Activated CD8-positive, alpha-beta memory T cell treated with anti-CD3 and anti-CD28 coated beads for 4 hours (primary cell): ENCODE results near the gene HIRA.
"Not testable (repeated sequence)": the region's sequence is repeated elsewhere in the genome, so short reads cannot be mapped to it uniquely, and the experiment has no call there.

Experiments
- DNase-seq, 2 donors: peaks; one replicate each; pipeline ENCODE4 v3.0.0-alpha.2; 2020; ENCODE audit warnings: low read depth in 2 of 2

The HIRA gene

DNA sequence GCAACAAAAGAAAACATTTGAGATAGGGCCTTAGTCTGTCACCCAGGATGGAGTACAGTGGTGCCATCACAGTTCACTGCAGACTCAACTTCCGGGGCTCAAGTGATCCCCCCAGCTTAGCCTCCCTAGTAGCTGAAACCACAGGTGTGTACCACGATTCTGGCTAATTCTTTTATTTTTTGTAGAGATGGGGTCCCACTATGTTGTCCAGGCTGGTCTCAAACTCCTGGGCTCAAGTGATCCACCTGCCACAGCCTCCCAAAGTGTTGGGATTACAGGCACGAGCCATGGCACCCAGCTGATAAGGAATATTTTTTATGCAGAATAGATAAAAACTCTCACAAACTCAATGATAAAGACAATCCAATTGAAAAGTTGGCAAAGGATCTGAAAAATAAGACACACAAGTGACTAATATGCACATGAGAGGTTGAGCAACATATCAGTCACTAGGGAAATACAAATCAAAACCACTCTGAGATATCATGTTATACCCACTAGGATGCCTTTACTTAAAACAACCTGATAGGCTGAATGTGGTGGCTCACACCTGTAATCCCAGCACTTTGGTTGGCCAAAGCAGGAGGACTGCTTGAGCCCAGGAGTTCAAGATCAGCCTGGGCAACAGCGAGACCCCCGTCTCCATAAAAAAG is 106.1 kb downstream of the HIRA start:
- DNase-seq, result no peak

DNA sequence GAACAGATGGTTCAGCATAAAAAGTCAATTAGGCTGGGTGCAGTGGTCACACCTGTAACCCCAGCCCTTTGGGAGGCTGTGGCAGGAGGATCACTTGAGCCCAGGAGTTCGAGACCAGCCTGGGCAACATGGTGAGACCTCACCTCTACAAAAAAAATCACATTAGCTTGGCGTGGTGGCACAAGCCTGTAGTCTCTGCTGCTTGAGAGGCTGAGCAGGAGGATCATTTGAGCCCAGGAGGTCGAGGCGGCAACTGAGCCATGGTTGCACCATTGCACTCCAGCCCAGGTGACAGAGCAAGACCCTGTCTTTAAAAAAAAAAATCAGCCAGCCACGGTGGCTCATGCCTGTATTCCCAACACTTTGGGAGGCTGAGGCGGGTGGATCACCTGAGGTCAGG is 108.1 kb downstream of the HIRA start:
- not testable (repeated sequence) for DNase-seq

DNA sequence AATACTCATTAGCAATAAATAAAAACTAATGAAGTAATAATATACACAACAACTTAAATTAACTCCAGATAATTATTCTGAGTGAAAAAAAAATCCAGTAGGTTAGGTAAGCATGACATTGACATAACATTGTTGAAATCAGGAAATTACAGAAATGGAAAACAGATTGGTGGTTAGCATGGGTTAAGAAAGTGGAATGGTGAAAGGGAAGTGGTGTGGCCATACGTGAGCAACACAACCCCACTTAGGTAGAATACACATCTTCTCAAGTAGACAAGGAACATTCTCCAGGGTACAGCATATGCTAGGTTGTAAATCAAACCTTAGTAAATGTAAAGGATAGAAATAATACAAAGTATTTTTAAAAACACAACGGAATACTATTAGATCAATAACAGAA is 109.8 kb downstream of the HIRA start:
- DNase-seq, result no peak

DNA sequence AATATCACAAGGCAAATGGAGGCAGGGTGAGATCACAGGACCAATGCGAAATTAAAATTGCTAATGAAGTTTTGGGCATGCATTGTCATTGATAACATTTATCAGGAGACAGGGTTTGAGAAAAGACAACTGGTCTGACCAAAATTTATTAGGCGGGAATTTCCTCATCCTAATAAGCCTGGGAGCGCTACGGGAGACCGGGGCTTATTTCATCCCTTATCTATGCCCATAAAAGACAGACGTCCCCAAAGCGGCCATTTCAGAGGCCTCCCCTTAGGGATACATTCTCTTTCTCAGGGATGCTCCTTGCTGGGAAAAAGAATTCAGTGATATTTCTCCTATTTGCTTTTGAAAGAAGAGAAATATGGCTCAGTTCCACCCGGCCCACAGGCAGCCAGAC is 111.4 kb downstream of the HIRA start:
- DNase-seq, result not testable (repeated sequence)

DNA sequence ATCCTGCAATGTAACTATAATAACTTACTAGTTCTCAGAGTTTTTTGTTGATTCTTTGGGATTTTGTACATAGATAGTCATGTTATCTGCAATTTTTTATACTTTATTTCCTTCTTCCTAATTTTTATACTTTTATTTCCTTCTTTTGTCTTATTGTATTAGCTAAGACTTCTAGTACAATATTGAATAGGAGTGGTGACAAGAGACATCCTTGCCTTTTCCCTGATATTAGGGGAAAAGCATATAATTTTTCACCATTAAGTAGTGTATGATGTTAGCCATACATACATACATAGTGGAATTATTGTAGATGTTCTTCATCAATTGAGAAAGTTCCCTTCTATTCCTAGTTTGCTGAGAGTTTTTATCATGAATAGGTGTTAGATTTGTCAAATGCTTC is 112.3 kb downstream of the HIRA start:
- DNase-seq, result no peak

DNA sequence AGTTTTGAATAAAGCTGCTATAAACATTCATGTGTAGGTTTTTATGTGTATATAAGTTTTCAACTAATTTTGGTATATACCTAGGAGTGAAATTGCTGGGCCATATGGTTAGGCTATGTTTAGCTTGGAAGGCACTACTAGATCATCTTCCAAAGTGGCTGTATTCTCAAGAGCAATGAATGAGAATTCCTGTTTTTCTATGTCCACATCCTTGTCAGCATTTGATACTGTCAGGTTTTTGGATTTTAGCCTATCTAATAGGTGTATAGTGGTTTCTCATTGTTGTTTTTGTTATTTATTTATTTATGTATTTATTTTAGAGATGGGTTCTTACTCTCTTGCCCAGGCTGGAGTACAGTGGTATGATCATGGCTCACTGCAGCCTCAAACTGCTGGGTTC is 113.7 kb downstream of the HIRA start:
- DNase-seq, result no peak

DNA sequence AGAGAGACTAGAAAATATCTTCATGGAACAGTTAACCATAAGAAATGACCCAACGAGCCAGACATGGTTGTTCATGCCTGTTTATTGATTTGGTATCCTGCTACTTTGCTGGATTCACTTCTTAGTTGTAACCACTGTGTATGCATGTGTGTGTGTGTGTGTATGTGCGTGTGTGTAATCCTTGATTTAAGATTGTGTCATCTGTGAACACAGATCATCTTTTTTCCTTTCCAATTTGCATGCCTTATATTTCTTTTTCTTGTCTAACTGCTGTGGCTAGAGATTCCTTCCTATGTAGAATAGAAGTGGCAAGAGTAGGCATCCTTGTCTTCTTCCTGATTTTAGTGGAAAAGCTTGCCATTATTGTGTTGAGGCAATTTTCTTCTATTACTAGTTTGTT is 123.7 kb downstream of the HIRA start:
- DNase-seq, result no peak

DNA sequence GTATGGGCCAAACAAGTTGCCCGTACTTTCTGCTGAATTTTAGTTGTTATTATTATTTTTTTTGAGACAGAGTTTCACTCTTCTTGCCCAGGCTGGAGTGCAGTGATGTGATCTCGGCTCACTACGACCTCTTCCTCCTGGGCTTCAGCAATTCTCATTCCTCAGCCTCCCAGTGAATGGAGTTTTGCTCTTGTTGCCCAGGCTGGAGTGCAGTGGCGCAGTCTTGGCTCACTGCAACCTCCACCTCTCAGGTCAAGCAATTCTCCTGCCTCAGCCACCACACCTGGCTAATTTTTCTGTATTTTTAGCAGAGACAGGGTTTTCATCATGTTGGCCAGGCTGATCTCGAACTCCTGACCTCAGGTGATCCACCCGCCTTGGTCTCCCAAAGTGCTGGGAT is 125.0 kb downstream of the HIRA start:
- DNase-seq, result not testable (repeated sequence)

DNA sequence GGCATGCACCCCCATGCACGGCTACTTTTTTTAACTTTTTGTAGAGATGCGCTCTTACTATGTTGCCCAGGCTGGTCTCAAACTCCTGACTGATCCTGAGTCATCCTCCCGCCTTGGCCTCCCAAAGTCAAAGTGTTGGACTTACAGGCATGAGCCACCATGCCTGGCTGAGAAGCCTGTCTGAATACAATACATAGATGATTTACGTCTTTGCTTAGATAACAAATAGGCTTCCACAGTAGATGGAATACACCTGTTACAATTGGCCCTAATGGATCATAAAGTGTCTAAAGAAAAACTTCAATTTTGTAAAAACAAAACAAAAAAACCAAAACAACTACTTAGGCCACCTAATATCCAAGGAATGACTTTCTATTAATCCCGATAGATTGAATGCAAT is 127.0 kb downstream of the HIRA start:
- DNase-seq, result no peak

DNA sequence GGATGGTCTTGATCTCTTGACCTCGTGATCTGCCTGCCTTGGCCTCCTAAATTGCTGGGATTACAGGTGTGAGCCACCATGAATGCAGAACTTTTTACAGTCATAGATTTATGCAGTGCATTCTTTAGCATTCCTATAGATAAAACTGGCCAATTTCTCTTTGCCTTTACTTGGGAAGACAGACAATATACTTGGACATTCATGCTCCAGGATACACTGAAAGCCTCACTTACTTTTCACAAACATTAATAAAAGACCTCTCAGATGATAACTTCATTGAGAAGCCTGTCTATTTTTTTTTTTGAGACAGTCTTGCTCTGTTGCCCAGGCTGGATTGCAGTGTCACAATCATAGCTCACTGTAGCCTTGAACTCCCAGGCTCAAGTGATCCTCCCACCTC is 127.7 kb downstream of the HIRA start:
- DNase-seq, result no peak

DNA sequence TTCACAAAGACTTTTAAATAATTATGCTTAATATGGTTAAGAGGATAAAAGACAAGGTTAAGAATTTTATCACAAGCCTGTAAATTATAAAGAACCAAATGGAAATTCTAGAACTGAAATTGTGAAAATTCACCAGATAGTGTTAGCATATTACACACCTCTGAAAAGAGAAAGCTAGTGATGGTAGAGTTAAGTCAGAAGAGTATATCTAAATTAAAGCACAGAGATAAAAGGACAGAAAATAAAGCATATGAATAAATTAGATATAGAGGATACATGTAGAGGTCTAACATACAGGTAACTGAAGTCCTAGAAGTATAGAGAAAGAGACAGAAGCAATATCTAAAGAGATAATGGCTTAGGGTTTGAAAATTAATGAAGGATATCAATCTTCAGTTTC is 135.8 kb downstream of the HIRA start:
- no peak for DNase-seq

DNA sequence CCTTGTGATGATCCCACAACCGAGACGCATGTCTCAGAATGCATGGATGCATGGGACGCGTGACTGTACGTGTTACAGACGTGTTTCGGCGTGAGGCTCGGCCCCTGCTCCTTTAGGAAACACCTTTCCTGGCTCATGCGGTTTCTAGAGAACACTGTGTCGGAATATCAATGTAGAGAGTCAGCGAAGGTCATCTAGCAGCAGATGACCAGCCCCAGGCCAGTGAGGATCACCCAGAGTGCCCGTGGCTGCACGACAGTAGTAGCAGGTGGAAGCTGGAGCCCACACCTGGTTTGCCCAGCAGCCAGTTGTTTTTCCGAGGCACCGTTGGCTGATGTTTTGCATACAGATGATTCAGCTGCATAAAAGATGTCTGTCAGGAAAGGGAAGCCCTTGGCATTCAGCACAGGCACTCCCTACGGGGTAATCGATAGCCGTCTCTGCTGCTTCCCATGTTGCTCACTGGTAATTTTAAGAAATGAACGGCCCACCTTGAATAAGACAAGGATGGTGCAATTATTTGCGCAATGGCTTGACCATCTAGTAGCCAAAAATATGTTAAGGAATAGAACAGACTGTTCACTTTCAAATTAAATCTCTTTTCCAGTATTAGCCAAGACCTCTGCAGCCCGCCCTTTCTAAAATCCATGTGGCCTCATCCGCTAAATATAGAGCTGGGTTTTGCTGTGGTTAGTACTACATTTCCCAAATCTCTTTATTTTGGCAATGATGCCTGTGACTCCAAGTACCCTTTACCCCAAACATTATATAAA is 138.9 kb downstream of the HIRA start:
- no peak for DNase-seq

DNA sequence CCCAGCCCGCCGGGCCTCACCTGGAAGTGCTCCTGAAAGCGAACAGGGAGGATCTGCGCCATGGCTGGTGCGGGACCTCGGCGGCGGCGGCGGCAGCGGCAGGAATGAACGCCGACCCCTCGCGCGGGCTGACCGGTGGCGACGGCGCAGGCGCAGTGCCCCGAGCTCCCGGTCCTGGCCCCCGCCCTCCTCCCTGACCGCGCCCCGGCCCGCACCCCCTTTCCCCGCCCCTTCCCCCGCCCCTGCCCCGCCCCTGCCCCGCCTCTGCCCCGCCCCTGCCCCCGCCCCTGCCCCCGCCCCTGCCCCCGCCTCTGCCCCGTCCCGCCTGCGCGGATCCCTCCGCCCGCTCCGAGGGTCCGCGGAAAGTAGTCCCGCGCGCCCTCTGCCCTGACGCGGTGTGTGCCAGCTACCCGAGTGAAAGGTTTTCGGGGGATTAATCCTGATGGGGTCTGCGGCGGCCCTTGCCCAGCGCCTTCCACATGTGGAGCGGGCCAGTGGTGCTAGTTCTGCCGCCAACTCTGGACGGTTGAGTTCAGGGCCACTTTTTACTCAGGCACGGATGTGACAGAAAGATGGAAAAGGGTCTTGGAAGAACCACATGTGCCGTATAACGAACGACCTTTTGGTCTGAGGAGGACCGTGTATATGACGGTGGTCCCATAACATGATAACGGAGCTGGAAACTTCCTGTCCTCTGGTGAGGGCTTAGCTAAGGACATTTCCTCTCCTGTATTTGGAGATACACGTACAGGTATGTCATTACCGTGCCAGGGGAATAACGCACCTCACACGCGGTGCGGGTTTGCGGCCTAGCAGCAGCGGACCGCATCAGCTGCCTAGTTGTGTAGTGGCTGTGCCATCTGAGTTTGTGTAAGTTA is 139.7 kb downstream of the HIRA start, which contains the start of gene CLTCL1:
TSS of gene CLTCL1 (minus strand) at position 140 of the 878 bp plus-strand sequence. CDS start at position 62, 78 bp downstream.
- DNase-seq, result peak; percentile 49 to 51

DNA sequence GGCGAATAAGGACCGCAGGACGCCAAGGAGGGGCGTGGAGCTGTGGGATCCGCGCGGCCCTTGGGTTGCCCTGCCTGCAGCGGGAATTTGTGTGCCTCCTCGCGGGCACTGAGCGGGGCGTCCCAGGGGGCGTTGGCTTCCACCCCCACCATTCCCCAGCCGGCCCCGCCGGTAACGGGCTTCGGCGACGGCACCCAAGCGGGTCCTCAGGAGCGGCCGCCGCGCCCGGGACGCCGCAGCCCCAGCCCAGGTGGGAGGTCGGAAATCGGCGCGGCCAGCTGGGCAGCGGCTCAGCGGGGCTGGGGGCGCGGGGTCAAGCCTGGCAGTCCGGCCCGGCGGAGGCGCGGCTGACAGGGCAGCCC is 140.3 kb downstream of the HIRA start:
- DNase-seq, result no peak

DNA sequence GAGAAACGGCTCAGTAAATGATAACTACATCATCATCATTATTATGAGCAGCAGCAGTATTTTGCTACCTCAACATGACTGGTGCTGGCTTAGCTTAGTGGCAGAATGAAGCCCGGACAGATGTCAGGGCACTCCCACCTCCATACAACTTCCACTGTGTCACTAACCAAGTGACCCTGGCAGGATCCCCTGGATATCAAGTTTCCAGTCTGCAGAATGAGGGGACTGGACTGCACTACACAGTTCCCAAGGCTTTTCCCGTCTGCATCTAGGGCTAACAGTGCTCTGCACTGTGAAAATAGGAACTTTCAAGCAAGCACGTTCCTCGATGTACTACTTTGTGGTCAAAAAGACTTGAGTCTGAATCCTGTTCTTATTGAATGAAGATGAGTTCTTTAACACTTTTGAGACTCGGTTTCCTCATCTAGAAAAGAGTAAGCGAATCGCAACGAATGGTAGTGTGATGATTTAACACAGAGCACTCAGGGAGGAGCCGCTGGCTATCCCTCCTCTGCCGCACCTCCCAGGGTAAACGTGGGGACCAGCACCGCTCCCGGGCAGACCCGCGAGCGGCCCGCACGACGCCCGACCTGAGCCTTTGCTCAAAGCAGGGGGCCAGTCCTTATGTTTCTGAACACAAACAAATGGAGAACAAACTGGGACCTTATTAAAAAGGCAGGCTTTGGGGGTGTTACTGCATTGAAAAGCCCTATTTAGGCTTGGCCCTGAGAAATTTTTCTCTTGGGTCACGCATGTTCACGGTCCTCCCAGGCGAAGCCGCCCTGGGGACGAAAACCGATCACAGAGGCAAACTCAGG is 140.9 kb downstream of the HIRA start:
- DNase-seq, result no peak

DNA sequence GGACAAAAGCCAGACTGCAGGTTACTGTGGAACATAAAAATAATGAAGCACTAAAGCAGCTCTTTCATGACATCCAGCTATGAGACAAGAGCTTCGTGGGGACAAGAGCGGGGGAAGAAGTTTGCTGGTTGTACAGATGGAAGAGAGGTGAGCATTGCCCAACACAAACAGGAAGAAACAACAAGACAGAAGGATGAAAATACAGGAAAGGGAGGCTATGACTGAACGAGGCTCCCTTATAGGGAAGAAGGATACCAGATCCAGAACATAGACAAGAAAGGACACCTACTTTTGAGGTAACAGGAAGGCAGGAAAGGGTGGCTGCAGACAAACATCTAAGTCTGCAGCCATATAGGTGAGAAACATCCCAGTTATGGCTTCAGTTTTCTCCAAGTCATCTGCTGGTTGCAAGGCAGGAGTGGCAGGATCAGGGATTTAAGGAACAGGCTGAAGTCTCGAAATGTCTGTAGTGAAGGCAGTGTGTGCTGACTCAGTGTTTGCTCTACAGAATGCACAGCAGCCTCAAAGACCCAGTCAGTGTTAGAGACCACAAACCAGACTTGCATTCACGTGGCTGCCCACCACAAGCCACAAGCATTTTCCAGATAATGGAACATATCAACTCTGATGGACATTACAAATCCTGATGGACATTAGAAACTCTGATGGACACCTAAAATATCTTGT is 141.9 kb downstream of the HIRA start:
- no peak for DNase-seq

DNA sequence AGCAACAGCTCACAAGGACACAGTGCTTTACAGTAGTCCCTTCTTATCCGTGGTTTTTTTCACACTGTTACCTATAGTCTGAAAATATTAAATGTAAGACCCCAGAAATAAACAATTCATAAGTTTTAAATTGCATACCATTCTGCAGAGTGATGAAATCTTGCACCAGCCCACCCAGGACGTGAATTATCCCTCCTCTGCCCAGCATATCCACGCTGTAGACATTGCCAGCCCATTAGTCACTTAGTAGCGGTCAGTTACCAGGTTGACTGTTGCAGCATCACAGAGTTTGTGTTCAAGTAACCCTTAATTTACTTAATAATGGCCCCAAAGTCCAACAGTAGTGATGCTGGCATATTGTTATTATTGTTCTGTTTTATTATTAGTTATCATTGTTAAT is 143.6 kb downstream of the HIRA start:
- no peak for DNase-seq

DNA sequence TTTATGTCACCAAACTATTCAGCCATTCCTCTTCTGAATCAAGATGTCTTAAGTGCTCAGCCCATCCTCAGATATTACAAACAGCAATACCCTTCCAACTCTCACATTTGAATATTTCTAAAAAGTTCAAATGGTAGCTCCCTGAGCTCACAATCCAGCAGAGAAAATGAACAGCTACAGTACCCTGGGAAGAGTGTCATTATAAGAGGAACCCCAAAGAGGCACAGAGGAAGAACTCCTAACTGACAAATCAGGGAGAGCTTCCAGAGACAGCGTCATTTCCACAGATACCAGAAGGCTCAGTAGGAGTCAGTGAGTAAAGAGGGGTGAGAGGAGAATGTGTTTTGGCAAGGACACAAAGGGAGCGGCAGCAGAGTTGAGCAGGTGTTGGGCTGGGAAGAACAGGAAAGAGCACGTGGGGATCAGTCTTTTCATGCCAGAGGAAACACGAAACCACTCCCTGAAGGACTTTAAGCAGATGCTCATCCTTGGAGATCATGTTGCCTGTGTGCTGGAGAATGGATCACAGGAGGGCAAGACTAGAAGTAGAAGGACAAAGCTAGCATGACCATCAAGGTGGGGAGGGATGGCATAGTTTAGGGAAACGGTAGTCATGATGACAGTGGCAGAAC is 144.3 kb downstream of the HIRA start:
- DNase-seq, result no peak

DNA sequence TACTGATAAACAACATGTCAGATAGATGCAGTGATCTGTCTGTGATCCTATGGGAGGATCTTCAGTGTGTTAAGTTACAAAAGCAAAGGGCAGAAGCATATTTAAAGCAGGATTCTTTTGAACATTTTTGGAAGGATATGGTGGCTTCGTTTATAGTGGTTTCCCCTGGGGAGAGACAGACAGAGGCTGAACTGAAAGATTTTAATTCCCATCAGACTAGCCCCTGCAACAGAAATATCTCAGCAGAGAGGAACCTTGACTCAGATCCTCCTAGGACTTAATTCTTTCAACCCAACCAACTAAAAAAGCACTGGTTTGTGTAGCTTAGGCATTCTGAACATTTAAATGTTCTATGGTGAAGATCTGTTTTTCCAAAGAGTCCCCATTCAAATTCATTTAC is 145.7 kb downstream of the HIRA start:
- DNase-seq, result no peak
